Measurements from ENCODE around the gene TRIP13. TPM values are rescaled to one million over a fixed set of nuclear protein-coding genes. Genes with fewer than 3 reads are reported as not detected.

Gene TRIP13
- total and polyA plus RNA-seq, 9 of the 15 experiments (the other 6 are each of a cell fraction or from before 2014, with no cell fraction given): 24.1 to 116 (median 53.2) TPM

- ATAC-seq: no peak
- no peak for TF ChIP-seq SREBF2 (CRISPR knock-in tag; IDR thresholded peaks at IDR 0.05)
- TF ChIP-seq HMGN3 (IDR thresholded peaks at IDR 0.05; ENCODE audit: borderline replicate concordance, extremely low read depth, insufficient read length, low read depth, low read length): peak; percentile 20
- TF ChIP-seq ZNF280A (IDR thresholded peaks at IDR 0.05; ENCODE audit: low read depth, partially characterized antibody): peak; percentile 3
- peak; percentile 63; the same call in 1 of the 2 replicates for TF ChIP-seq STAT5A (IDR thresholded peaks at IDR 0.05; ENCODE audit: borderline replicate concordance, low read length)
- no peak for TF ChIP-seq KDM5B (IDR thresholded peaks at IDR 0.05; ENCODE audit: insufficient replicate concordance, low read depth, low read length)
- TF ChIP-seq THRB (CRISPR knock-in tag; conservative IDR thresholded peaks at IDR 0.05): peak; percentile 38; the same call in 1 of the 2 replicates
- peak; percentile 75; the same call in 1 of the 2 replicates for TF ChIP-seq ZBTB26 (CRISPR knock-in tag; IDR thresholded peaks at IDR 0.05)
- TF ChIP-seq ZNF3 (CRISPR knock-in tag; IDR thresholded peaks at IDR 0.05): no peak
- TF ChIP-seq, protein P1, sequence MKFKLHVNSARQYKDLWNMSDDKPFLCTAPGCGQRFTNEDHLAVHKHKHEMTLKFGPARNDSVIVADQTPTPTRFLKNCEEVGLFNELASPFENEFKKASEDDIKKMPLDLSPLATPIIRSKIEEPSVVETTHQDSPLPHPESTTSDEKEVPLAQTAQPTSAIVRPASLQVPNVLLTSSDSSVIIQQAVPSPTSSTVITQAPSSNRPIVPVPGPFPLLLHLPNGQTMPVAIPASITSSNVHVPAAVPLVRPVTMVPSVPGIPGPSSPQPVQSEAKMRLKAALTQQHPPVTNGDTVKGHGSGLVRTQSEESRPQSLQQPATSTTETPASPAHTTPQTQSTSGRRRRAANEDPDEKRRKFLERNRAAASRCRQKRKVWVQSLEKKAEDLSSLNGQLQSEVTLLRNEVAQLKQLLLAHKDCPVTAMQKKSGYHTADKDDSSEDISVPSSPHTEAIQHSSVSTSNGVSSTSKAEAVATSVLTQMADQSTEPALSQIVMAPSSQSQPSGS (CRISPR knock-in tag; IDR thresholded peaks at IDR 0.05): no peak
- peak; percentile 82 for TF ChIP-seq ADNP (tag; IDR thresholded peaks at IDR 0.05)
- TF ChIP-seq NKRF (IDR thresholded peaks at IDR 0.05; ENCODE audit: borderline replicate concordance): peak; percentile 15; the same call in 1 of the 2 replicates
These were observed 35.9 kb upstream of the TRIP13 start for GRCh38 chr5:856531-857425.

More at GRCh38 chr5:856531-857425, 35.9 kb upstream of the TRIP13 start:
- Histone ChIP-seq H3K27ac (ENCODE audit: extremely low read depth, low read depth, low read length) (no peak overlapping the region), H3K4me1 (replicated peaks in 1 of 2; ENCODE audit: control insufficient read depth in 2 of 2, insufficient read depth in 2 of 2, low read length in 2 of 2) (peaks cover 0 to 30% of the 10 kb centered on the region in 2 experiments; a peak in 2 of 5 replicates), H3K27me3 (ENCODE audit: control insufficient read depth in 2 of 2, insufficient read depth in 2 of 2, low read length in 2 of 2) (peaks cover 6 to 14% of the 10 kb centered on the region in 2 experiments; a peak in 3 of 5 replicates), H2AFZ (ENCODE audit: low read depth, low read length) (no peak overlapping the region), H3K4me2 (ENCODE audit: insufficient read depth, low read length) (no peak overlapping the region), H4K20me1 (replicated peaks; ENCODE audit: control insufficient read depth, insufficient read depth, low read length) (peaks cover 19% of the 10 kb centered on the region), H3K36me3 (ENCODE audit: control insufficient read depth, insufficient read depth, low read length) (no peaks in the 10 kb centered on the region), H3K9me1 (ENCODE audit: control insufficient read depth, insufficient read depth, low read length) (no peaks in the 10 kb centered on the region), H3K9me3 (replicated peaks; ENCODE audit: control insufficient read depth, insufficient read depth, low read depth, low read length) (no peaks in the 10 kb centered on the region), H3K9ac (ENCODE audit: insufficient read depth in 1 of 2, low read depth in 2 of 2, low read length in 2 of 2) (no peak overlapping the region), H3K79me2 (ENCODE audit: control insufficient read depth, insufficient read depth, low read length) (no peaks in the 10 kb centered on the region), H3K4me3 (no peak overlapping the region)
- in situ Hi-C loops (cut with MboI): no loop called here
- CTCF ChIA-PET (ENCODE audit: low intra/inter-chr PET ratio): no interaction called here
- POLR2A ChIA-PET: no interaction called here
- FAIRE-seq: no peak
- DNase-seq (ENCODE audit: extremely low read depth in 1 of 4, low spot score in 3 of 4): no peak
- BruUV-seq (replicated peaks): no TSS peak
- intact Hi-C loops (cut with micrococcal nuclease): loop anchor here (10.0 kb wide), 1 partner anchor 182 kb away; no protein-coding TSS in a partner anchor
- WGBS (ENCODE audit: insufficient coverage, low coverage, missing lambda C conversion rate): 71% methylated on average over 16 of the region's 16 CpGs

Data from K562 (cell line).